Kidney (tissue), 14 donors: ENCODE measurements around the gene PLEKHS1. TPM values are rescaled to one million over a fixed set of nuclear protein-coding genes. Genes with fewer than 3 reads are reported as not detected.
"Not testable (repeated sequence)": the region's sequence is repeated elsewhere in the genome, so short reads cannot be mapped to it uniquely, and the experiment has no call there.

Experiments
- DNase-seq, 5 donors: peaks; one replicate each; pipeline ENCODE4 v3.0.0-alpha.2; 2013 to 2020
- FAIRE-seq: peaks from 2 replicates; lab custom pipeline; 2012; peaks lifted over from hg19 to GRCh38; lab: Jason Lieb, UNC
- H3K27ac ChIP-seq, 2 donors: one replicate each; pipeline ENCODE4 v1.7.0; 2013; ENCODE audit warnings: low read depth in 2 of 2, low read length in 2 of 2, inconsistent platforms in 1 of 2
- H3K27me3 ChIP-seq: one replicate; pipeline ENCODE4 v1.7.1; 2013; ENCODE audit warnings: low read length, inconsistent platforms; ENCODE audit not compliant: control insufficient read depth, insufficient read depth
- H3K36me3 ChIP-seq, 3 donors: one replicate each; pipeline versions ENCODE4 v1.7.0 to v1.7.1; 2013; ENCODE audit warnings: low read length in 3 of 3, control low read depth in 1 of 3, inconsistent platforms in 1 of 3; ENCODE audit not compliant: insufficient read depth in 3 of 3, control insufficient read depth in 2 of 3
- H3K4me1 ChIP-seq, 3 donors: one replicate each; pipeline versions ENCODE4 v1.7.0 to v1.7.1; 2013; ENCODE audit warnings: low read length in 3 of 3, inconsistent platforms in 1 of 3, low read depth in 1 of 3; ENCODE audit not compliant: control insufficient read depth in 2 of 3, insufficient read depth in 2 of 3
- H3K4me3 ChIP-seq, 3 donors: one replicate each; pipeline versions ENCODE4 v1.7.0 to v1.8.1; 2013; ENCODE audit warnings: low read length in 3 of 3, control low read depth in 1 of 3, inconsistent platforms in 1 of 3
- H3K9ac ChIP-seq, 3 donors: one replicate each; pipeline versions ENCODE4 v1.7.0 to v1.7.1; 2013; ENCODE audit warnings: low read length in 3 of 3, control low read depth in 1 of 3, inconsistent platforms in 1 of 3
- H3K9me3 ChIP-seq, 3 donors: one replicate each; pipeline versions ENCODE4 v1.7.0 to v1.7.1; 2013; ENCODE audit warnings: low read length in 3 of 3, control low read depth in 1 of 3, inconsistent platforms in 1 of 3; ENCODE audit not compliant: control insufficient read depth in 2 of 3, insufficient read depth in 1 of 3
- intact Hi-C: fragments of 100-400 bp; cut with DNase I; formaldehyde crosslinking; loops from one replicate; pipeline ENCODE4 v1.11.1; 2022
- polyA plus RNA-seq: library from polyadenylated mRNA; stranded (reverse); fragments of 350-450 nt; fragmentation: Illumina TruSeq; extraction: RNeasy Lipid Tissue Mini Kit (QIAGEN cat#74804); gene quantifications from one replicate; pipeline ENCODE4 v1.2.3, GENCODE V29; 2014; ENCODE audit warnings: low read depth, low replicate concordance; ENCODE audit not compliant: insufficient read depth
- total RNA-seq: library from RNA; stranded (reverse); fragmentation: NEBNext Ultra II Directional; extraction: Animal tissue kit (Norgen Biotek cat#: 25700); gene quantifications from one replicate; pipeline ENCODE4 v1.2.1, GENCODE V29; 2021
- TF ChIP-seq, protein P1 (sequence below): IDR thresholded peaks from 3 replicates; pipeline ENCODE4 v1.5.1; 2012; ENCODE audit warnings: mild to moderate bottlenecking, moderate library complexity, borderline replicate concordance; ENCODE audit not compliant: insufficient read depth; ENCODE audit errors: extremely low read depth
- donor health status: control.
- donor health status: control.
- donor health status: control.
- donor health status: control.
- donor health status: control.
- donor health status: DM: yes; HTN: yes; CAD: no.
- donor health status: Normal renal cell carcinoma (clear cell type).

Gene PLEKHS1
- total and polyA plus RNA-seq, 2 donors from 2014 or later: 0.17 to 0.41 TPM

GRCh38 chr10:113801569-113801968 is 50.1 kb downstream of the PLEKHS1 start:
- Histone ChIP-seq H3K9me3 (no peaks in the 10 kb centered on the region), H3K9ac (no peak overlapping the region), H3K36me3 (no peaks in the 10 kb centered on the region), H3K4me3 (no peak overlapping the region), H3K27me3 (no peaks in the 10 kb centered on the region), H3K4me1 (no peaks in the 10 kb centered on the region), H3K27ac (no peak overlapping the region)
- FAIRE-seq: no peak
- TF ChIP-seq, protein P1, sequence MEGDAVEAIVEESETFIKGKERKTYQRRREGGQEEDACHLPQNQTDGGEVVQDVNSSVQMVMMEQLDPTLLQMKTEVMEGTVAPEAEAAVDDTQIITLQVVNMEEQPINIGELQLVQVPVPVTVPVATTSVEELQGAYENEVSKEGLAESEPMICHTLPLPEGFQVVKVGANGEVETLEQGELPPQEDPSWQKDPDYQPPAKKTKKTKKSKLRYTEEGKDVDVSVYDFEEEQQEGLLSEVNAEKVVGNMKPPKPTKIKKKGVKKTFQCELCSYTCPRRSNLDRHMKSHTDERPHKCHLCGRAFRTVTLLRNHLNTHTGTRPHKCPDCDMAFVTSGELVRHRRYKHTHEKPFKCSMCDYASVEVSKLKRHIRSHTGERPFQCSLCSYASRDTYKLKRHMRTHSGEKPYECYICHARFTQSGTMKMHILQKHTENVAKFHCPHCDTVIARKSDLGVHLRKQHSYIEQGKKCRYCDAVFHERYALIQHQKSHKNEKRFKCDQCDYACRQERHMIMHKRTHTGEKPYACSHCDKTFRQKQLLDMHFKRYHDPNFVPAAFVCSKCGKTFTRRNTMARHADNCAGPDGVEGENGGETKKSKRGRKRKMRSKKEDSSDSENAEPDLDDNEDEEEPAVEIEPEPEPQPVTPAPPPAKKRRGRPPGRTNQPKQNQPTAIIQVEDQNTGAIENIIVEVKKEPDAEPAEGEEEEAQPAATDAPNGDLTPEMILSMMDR: no peak
- peak in 1 of 5 donors; percentile 28 for DNase-seq
- intact Hi-C loops: no loop called here

DNA sequence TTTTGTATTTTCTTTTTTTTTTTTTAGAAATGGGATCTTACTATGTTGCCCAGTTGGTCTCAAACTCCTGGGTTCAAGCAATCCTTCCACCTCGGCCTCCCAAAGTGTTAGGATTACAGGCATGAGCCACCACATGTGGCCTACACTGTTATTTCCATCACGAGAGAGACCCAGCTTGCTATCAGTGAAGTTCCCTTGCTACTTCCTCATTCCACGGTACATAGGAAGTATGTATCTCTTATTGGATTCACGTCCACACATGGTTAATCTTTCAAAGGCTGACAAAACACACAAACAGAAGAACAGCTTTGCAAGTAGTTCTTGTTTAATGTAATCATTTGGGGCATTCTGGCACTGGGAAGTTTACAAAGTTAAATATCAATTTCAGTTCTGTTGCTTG is 51.5 kb downstream of the PLEKHS1 start:
- Histone ChIP-seq H3K27me3 (no peaks in the 10 kb centered on the region), H3K4me3 (no peak overlapping the region), H3K9me3 (no peaks in the 10 kb centered on the region), H3K9ac (no peak overlapping the region), H3K27ac (no peak overlapping the region), H3K4me1 (no peaks in the 10 kb centered on the region), H3K36me3 (no peaks in the 10 kb centered on the region)
- intact Hi-C loops: no loop called here
- TF ChIP-seq, protein P1: no peak
- no peak for DNase-seq
- no peak for FAIRE-seq

- FAIRE-seq: no peak
- no peak for DNase-seq
- H3K4me3 ChIP-seq: no peak overlapping the region
- H3K4me1 ChIP-seq: no peaks in the 10 kb centered on the region
- no peaks in the 10 kb centered on the region for H3K9me3 ChIP-seq
- H3K27ac ChIP-seq: no peak overlapping the region
- H3K27me3 ChIP-seq: no peaks in the 10 kb centered on the region
- TF ChIP-seq, protein P1: no peak
- intact Hi-C loops: no loop called here
- no peaks in the 10 kb centered on the region for H3K36me3 ChIP-seq
- no peak overlapping the region for H3K9ac ChIP-seq
Measured at GRCh38 chr10:113806503-113806902, 55.0 kb downstream of the PLEKHS1 start.

DNA sequence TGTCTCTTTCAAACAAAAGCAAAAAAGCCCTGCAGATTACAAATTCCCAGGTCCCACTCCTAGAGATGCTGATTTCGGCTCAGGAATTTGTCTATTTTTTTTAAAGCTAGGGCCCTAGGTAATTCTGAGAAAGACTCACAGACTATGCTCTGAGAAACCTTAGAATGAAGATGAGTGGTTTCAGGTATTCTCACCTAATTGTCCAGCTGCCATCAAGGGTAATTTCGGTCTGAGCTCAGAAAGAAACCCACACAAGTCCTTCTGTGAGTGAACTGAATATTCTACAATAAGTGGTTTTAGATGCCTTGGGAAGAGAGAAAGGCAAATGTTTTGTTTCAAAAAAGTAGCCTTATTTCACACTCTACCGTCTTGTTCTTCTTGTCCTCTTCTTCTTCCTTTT is 56.7 kb downstream of the PLEKHS1 start:
- H3K27ac ChIP-seq: no peak overlapping the region
- no peaks in the 10 kb centered on the region for H3K36me3 ChIP-seq
- H3K9ac ChIP-seq: no peak overlapping the region
- H3K4me3 ChIP-seq: no peak overlapping the region
- TF ChIP-seq, protein P1: no peak
- no peak for FAIRE-seq
- no peaks in the 10 kb centered on the region for H3K9me3 ChIP-seq
- DNase-seq: no peak
- no peaks in the 10 kb centered on the region for H3K27me3 ChIP-seq
- H3K4me1 ChIP-seq: no peaks in the 10 kb centered on the region
- intact Hi-C loops: no loop called here

- DNase-seq, H3K9me3 ChIP-seq, H3K36me3 ChIP-seq, H3K9ac ChIP-seq, H3K4me1 ChIP-seq, H3K27me3 ChIP-seq, FAIRE-seq, H3K27ac ChIP-seq, intact Hi-C loops, H3K4me3 ChIP-seq: not testable (repeated sequence)
Measured at GRCh38 chr10:113814700-113815099, 63.2 kb downstream of the PLEKHS1 start.
